H1 (cell line): ENCODE data around the gene CDT1. TPM values are rescaled to one million over a fixed set of nuclear protein-coding genes. Genes with fewer than 3 reads are reported as not detected.
A peak's percentile ranks its signal among the peaks of the same experiment; 100 is the strongest.

Experiments
- CTCF ChIA-PET: fragments of 300-600 bp; sonication (Branson Sonifier 250); formaldehyde crosslinking; loops from one replicate; lab custom pipeline; 2021; ENCODE audit not compliant: partially characterized antibody; lab: Charles Lee
- POLR2A ChIA-PET: fragments of 300-600 bp; sonication (Branson Sonifier 250); formaldehyde crosslinking; loops from one replicate; lab custom pipeline; 2021; ENCODE audit warnings: inconsistent platforms; ENCODE audit not compliant: partially characterized antibody; lab: Charles Lee
- DNase-seq, 2 experiments: peaks; one replicate each; pipeline versions ENCODE4 v3.0.0 to v3.0.0-alpha.2; 2010 to 2022; ENCODE audit warnings: low spot score in 2 of 2, low read depth in 1 of 2, mixed read lengths in 1 of 2
- FAIRE-seq: peaks from 2 replicates; lab custom pipeline; 2011; peaks lifted over from hg19 to GRCh38; lab: Jason Lieb, UNC
- H2AFZ ChIP-seq: 2 replicates; pipeline ENCODE4 v1.8.1; 2012; ENCODE audit warnings: low read length, inconsistent platforms
- H2AK5ac ChIP-seq: 2 replicates; pipeline ENCODE4 v1.6.1; 2013; ENCODE audit warnings: low read depth, low read length
- H2BK120ac ChIP-seq: replicated peaks from 2 replicates; pipeline ENCODE3; 2013; ENCODE audit warnings: low read depth, low read length, inconsistent platforms
- H2BK12ac ChIP-seq: 2 replicates; pipeline ENCODE4 v1.6.1; 2013; ENCODE audit warnings: low read depth, low read length
- H2BK15ac ChIP-seq: 2 replicates; pipeline ENCODE4 v1.6.1; 2013; ENCODE audit warnings: low read length
- H2BK20ac ChIP-seq: 2 replicates; pipeline ENCODE4 v1.6.1; 2013; ENCODE audit warnings: low read length
- H2BK5ac ChIP-seq: 2 replicates; pipeline ENCODE4 v1.6.1; 2013; ENCODE audit warnings: low read depth, low read length
- H3K14ac ChIP-seq: 2 replicates; pipeline ENCODE4 v1.6.1; 2013; ENCODE audit warnings: inconsistent platforms; ENCODE audit not compliant: insufficient read length
- H3K18ac ChIP-seq: 2 replicates; pipeline ENCODE4 v1.6.1; 2013; ENCODE audit warnings: low read length; ENCODE audit errors: extremely low read depth
- H3K23ac ChIP-seq: 2 replicates; pipeline ENCODE4 v1.6.1; 2013; ENCODE audit warnings: inconsistent platforms; ENCODE audit not compliant: insufficient read length
- H3K23me2 ChIP-seq: 2 replicates; pipeline ENCODE4 v1.6.1; 2013; ENCODE audit warnings: low read depth, low read length
- H3K27ac ChIP-seq: 2 replicates; pipeline ENCODE4 v1.6.1; 2011; ENCODE audit warnings: low read depth, low read length, inconsistent platforms
- H3K27me3 ChIP-seq, 4 experiments: replicated peaks in 1 of 4; 1 replicate in 1 of 4; 2 replicates in 3 of 4; pipeline versions ENCODE4 v1.6.1 to v1.8.1; 2011 to 2013; ENCODE audit warnings: low read length in 3 of 4, mild to moderate bottlenecking in 3 of 4, inconsistent platforms in 2 of 4, mixed read lengths in 2 of 4, moderate library complexity in 1 of 4; ENCODE audit not compliant: control insufficient read depth in 3 of 4, insufficient read depth in 3 of 4; ENCODE audit errors: extremely low read depth in 1 of 4
- H3K36me3 ChIP-seq, 4 experiments: 2 replicates each; pipeline versions ENCODE4 v1.6.1 to v1.8.1; 2011 to 2013; ENCODE audit warnings: mild to moderate bottlenecking in 4 of 4, low read length in 3 of 4, moderate library complexity in 2 of 4, control low read depth in 1 of 4, inconsistent platforms in 1 of 4; ENCODE audit not compliant: insufficient read depth in 4 of 4, control insufficient read depth in 2 of 4
- H3K4ac ChIP-seq: replicated peaks from 2 replicates; pipeline ENCODE3; 2013; ENCODE audit warnings: low read length, low read depth, mixed read lengths, inconsistent platforms; ENCODE audit not compliant: insufficient read length
- H3K4me1 ChIP-seq, 4 experiments: replicated peaks in 1 of 4; 1 replicate in 1 of 4; 2 replicates in 3 of 4; pipeline versions ENCODE4 v1.6.1 to v1.8.1; 2011 to 2013; ENCODE audit warnings: low read length in 3 of 4, inconsistent platforms in 2 of 4, mixed read lengths in 1 of 4; ENCODE audit not compliant: insufficient read depth in 4 of 4, control insufficient read depth in 3 of 4
- H3K4me2 ChIP-seq, 2 experiments: 2 replicates each; pipeline versions ENCODE4 v1.6.1 to v1.8.1; 2011 to 2013; ENCODE audit warnings: low read depth in 2 of 2, low read length in 2 of 2, control low read depth in 1 of 2, inconsistent platforms in 1 of 2, mild to moderate bottlenecking in 1 of 2; ENCODE audit not compliant: insufficient read depth in 1 of 2
- H3K4me3 ChIP-seq, 4 experiments: fragments of 200-600, 300-600 bp in 1 of 4; sonication (generic), shearing (Covaris generic), sonication (Bioruptor Twin) in 1 of 4; 2 replicates each; pipeline versions ENCODE4 v1.5.1 to v1.8.1; 2011 to 2016; ENCODE audit warnings: low read length in 4 of 4, low read depth in 3 of 4, control low read depth in 2 of 4, inconsistent platforms in 2 of 4, mild to moderate bottlenecking in 2 of 4, mixed read lengths in 1 of 4, moderate library complexity in 1 of 4; ENCODE audit not compliant: insufficient read depth in 2 of 4; ENCODE audit errors: extremely low read depth in 1 of 4
- H3K56ac ChIP-seq: replicated peaks from 2 replicates; pipeline ENCODE3; 2013; ENCODE audit warnings: low read depth, mild to moderate bottlenecking, mixed read lengths, low read length, inconsistent platforms; ENCODE audit not compliant: insufficient read length
- H3K79me1 ChIP-seq: 2 replicates; pipeline ENCODE4 v1.6.1; 2013; ENCODE audit warnings: low read depth, low read length, control low read depth
- H3K79me2 ChIP-seq, 2 experiments: 2 replicates each; pipeline versions ENCODE4 v1.6.1 to v1.8.1; 2012 to 2013; ENCODE audit warnings: low read length in 2 of 2, mild to moderate bottlenecking in 2 of 2, inconsistent platforms in 1 of 2; ENCODE audit not compliant: insufficient read depth in 2 of 2, control insufficient read depth in 1 of 2
- H3K9ac ChIP-seq, 4 experiments: replicated peaks in 1 of 4; 1 replicate in 1 of 4; 2 replicates in 3 of 4; pipeline versions ENCODE4 v1.6.1 to v1.8.1; 2011 to 2013; ENCODE audit warnings: low read depth in 3 of 4, low read length in 3 of 4, control low read depth in 2 of 4, mild to moderate bottlenecking in 2 of 4, moderate library complexity in 2 of 4, inconsistent platforms in 1 of 4; ENCODE audit errors: extremely low read depth in 1 of 4
- H3K9me3 ChIP-seq, 2 experiments: 2 replicates each; pipeline versions ENCODE4 v1.6.1 to v1.8.1; 2012 to 2013; ENCODE audit warnings: mild to moderate bottlenecking in 2 of 2, moderate library complexity in 2 of 2, control low read depth in 1 of 2, inconsistent platforms in 1 of 2, low read depth in 1 of 2, low read length in 1 of 2, mixed read lengths in 1 of 2; ENCODE audit not compliant: insufficient read depth in 2 of 2
- H4K20me1 ChIP-seq, 2 experiments: replicated peaks in 1 of 2; 2 replicates each; pipeline versions ENCODE3 to v1.8.1; 2011 to 2013; ENCODE audit warnings: inconsistent platforms in 2 of 2, low read length in 2 of 2, mild to moderate bottlenecking in 1 of 2; ENCODE audit not compliant: insufficient read depth in 2 of 2, control insufficient read depth in 1 of 2
- H4K5ac ChIP-seq: 2 replicates; pipeline ENCODE4 v1.6.1; 2013; ENCODE audit warnings: low read length, low read depth, mixed read lengths, inconsistent platforms; ENCODE audit not compliant: insufficient read length
- H4K8ac ChIP-seq: 2 replicates; pipeline ENCODE4 v1.8.0; 2013; ENCODE audit warnings: mild to moderate bottlenecking, moderate library complexity, low read length, inconsistent platforms; ENCODE audit not compliant: insufficient read depth; ENCODE audit errors: extremely low read depth
- H4K91ac ChIP-seq: replicated peaks from 2 replicates; pipeline ENCODE3; 2013; ENCODE audit warnings: low read length, mixed read lengths, inconsistent platforms; ENCODE audit not compliant: insufficient read length
- CTBP2 ChIP-seq: IDR thresholded peaks from 2 replicates; pipeline ENCODE4 v1.7.0; 2011; ENCODE audit warnings: borderline replicate concordance, mild to moderate bottlenecking, moderate library complexity, mixed read lengths, low read length; ENCODE audit not compliant: insufficient read depth, insufficient read length
- EZH2 ChIP-seq: fragments of 200-600 bp; sonication (generic); IDR thresholded peaks from 2 replicates; pipeline ENCODE4 v1.7.1; 2012; ENCODE audit warnings: low read depth, mild to moderate bottlenecking, moderate library complexity, low read length, inconsistent platforms; ENCODE audit not compliant: severe bottlenecking
- GABPA ChIP-seq: IDR thresholded peaks from 2 replicates; pipeline ENCODE4 v1.6.1; 2011; ENCODE audit warnings: mild to moderate bottlenecking, low read length, moderate library complexity, borderline replicate concordance; ENCODE audit not compliant: insufficient read depth
- POLR2A ChIP-seq, 2 experiments: IDR thresholded peaks; 1 replicate in 1 of 2; 2 replicates in 1 of 2; pipeline ENCODE4 v1.6.1; 2011; ENCODE audit warnings: low read depth in 2 of 2, low read length in 2 of 2, mild to moderate bottlenecking in 2 of 2; ENCODE audit errors: control extremely low read depth in 1 of 2
- SIRT6 ChIP-seq: IDR thresholded peaks from one replicate; pipeline ENCODE4 v1.7.1; 2012; ENCODE audit warnings: low read length, inconsistent platforms
- TAF7 ChIP-seq: optimal IDR thresholded peaks from 2 replicates; pipeline ENCODE3; 2011; ENCODE audit warnings: low read depth, mild to moderate bottlenecking, inconsistent platforms, low read length, moderate library complexity, borderline replicate concordance
- WGBS, 2 experiments: shearing (Covaris generic) in 1 of 2; methylation state at CpG; one replicate each; pipeline versions ENCODE4 v1.1.6 to v1.1.7; 2013 to 2015; ENCODE audit warnings: low lambda C conversion rate in 2 of 2, mixed read lengths in 2 of 2, inconsistent platforms in 1 of 2, low coverage in 1 of 2, missing lambda C conversion rate in 1 of 2; ENCODE audit not compliant: insufficient replicate concordance in 2 of 2, insufficient coverage in 1 of 2, insufficient read length in 1 of 2; ENCODE audit errors: extremely low coverage in 1 of 2, missing lambda C conversion rate in 1 of 2; 5-methylcytosine and 5-hydroxymethylcytosine counted together
- polyA plus RNA-seq, 7 experiments: library from polyadenylated mRNA; depleted of rRNA in 3 of 7; stranded (reverse) in 5 of 7; unstranded in 2 of 7; fragments of >200 nt in 5 of 7; fragments of 200-250 nt in 2 of 7; gene quantifications; 1 replicate in 5 of 7; 2 replicates in 1 of 7; 4 replicates in 1 of 7; pipeline versions ENCODE4 v1.2.1 to v1.2.3, GENCODE V29; 2011 to 2013; ENCODE audit warnings: missing spikeins in 2 of 7, mixed read lengths in 2 of 7
- total RNA-seq: library from RNA; stranded (reverse); fragmentation: NEBNext Ultra II Directional; extraction: Animal tissue kit (Norgen Biotek cat#: 25700); gene quantifications from 2 replicates; pipeline ENCODE4 v1.2.1, GENCODE V29; 2021
- TF ChIP-seq, protein P1 (sequence below): IDR thresholded peaks from 2 replicates; pipeline ENCODE4 v1.6.1; 2012; ENCODE audit warnings: low read length, inconsistent platforms
- TF ChIP-seq, protein P2 (sequence below): IDR thresholded peaks from 2 replicates; pipeline ENCODE4 v1.6.1; 2012; ENCODE audit warnings: inconsistent platforms

CDT1 gene
- total and polyA plus RNA-seq, 2 of the 8 experiments (the other 6 are each of a cell fraction or from before 2014, with no cell fraction given), result 76.7 to 95.4 TPM

DNA sequence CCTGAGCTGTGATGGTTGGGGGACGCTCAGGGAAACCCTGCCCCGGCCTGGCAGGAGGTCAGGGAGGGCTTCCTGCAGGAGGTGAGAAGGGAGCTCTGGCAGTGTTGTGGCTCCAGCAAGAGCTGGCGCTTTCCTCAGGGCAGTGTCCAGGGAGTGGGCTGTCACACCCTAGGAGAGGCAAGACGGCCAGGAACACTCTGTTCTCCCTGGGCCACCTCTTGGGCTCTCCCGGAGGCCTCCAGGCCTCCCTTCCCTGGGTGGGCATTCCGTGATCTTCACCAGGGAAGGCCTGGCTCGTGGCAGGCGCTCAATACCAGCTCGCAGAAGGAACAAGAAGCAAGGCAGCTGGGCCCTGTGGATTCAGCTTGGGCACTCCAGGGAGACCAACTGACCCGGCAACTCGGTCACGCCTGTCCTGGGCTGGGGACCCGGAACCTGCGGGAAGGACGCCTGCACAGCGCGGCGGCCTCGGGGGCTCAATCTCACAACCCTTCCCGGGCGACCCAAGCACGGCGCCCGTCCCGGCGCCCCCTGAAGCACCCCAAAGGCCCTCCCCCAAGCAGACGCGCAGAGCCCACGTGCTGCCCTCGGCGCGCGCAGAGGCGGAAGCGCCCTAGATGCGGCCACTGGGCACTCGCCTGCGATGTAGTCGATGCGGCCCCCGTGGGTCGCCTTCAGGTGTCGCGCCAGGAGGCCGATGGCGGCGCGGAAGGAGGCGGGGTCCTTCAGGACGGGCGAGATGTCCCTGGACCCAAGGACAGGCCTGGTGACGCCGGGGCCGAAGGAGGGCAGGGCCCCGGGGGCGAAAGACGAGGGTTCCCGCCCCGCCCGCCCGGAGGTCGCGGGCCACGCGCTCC, 7.6 kb downstream of the CDT1 start:
- peaks cover 25 to 46% (median 33%) of the 10 kb centered on the region in 4 experiments for H3K36me3 ChIP-seq
- peaks cover 0 to 20% of the 10 kb centered on the region in 2 experiments; a peak in 2 of 4 replicates for H3K79me2 ChIP-seq
- no peak overlapping the region for H2BK15ac ChIP-seq
- peak overlapping the region; percentile 98 for H4K8ac ChIP-seq
- no peak overlapping the region; the same call in 1 of the 2 replicates for H2BK12ac ChIP-seq
- H3K18ac ChIP-seq, result peak overlapping the region; percentile 96
- no peak for DNase-seq
- peak overlapping the region; percentile 96 for H4K91ac ChIP-seq
- peaks cover 0 to 11% (median 4%) of the 10 kb centered on the region in 4 experiments; a peak in 5 of 7 replicates for H3K4me1 ChIP-seq
- H3K9me3 ChIP-seq, result no peaks in the 10 kb centered on the region
- peaks cover 26 to 35% of the 10 kb centered on the region in 2 experiments for H4K20me1 ChIP-seq
- no peak overlapping the region for H2BK120ac ChIP-seq
- H2AFZ ChIP-seq, result no peak overlapping the region
- no peak overlapping the region for H3K14ac ChIP-seq
- no peak overlapping the region for H2BK20ac ChIP-seq
- no peaks in the 10 kb centered on the region for H3K27me3 ChIP-seq
- H3K79me1 ChIP-seq, result peaks cover 6% of the 10 kb centered on the region; the same call in 1 of the 2 replicates
- 5% methylated on average over 54 of the region's 65 CpGs; no CpG with 5 or more reads in 1 of the 2 experiments for WGBS, 2 experiments
- peak overlapping the region; percentile 74 for H3K27ac ChIP-seq
- H2AK5ac ChIP-seq, result no peak overlapping the region
- H3K9ac ChIP-seq, result peak overlapping the region; percentile 84 to 93 (median 86)
- H3K4ac ChIP-seq, result peak overlapping the region; percentile 99
- POLR2A ChIA-PET, result interaction anchor here (0.8 to 8.1 kb wide), 23 partner anchors 8 to 391 kb away, joined by 3 to 77 read pairs (median 5); partner anchors contain the start of genes GALNS, IL17C, SLC22A31 and TRAPPC2L
- FAIRE-seq, result no peak
- H3K4me3 ChIP-seq, result peak overlapping the region; percentile 67 to 86 (median 82)
- peak overlapping the region; percentile 82 to 90 for H3K4me2 ChIP-seq
- H4K5ac ChIP-seq, result peak overlapping the region; percentile 87
- H3K56ac ChIP-seq, result peak overlapping the region; percentile 84
- peaks cover 10% of the 10 kb centered on the region for H3K23me2 ChIP-seq
- H2BK5ac ChIP-seq, result peak overlapping the region; percentile 93; the same call in 1 of the 2 replicates
- CTCF ChIA-PET, result interaction anchor here (0.6 to 5.7 kb wide), 18 partner anchors 10 to 362 kb away, joined by 3 to 29 read pairs (median 4); partner anchors contain the start of genes CDH15, GALNS and TRAPPC2L
- no peak overlapping the region for H3K23ac ChIP-seq
- TF ChIP-seq, protein P1, sequence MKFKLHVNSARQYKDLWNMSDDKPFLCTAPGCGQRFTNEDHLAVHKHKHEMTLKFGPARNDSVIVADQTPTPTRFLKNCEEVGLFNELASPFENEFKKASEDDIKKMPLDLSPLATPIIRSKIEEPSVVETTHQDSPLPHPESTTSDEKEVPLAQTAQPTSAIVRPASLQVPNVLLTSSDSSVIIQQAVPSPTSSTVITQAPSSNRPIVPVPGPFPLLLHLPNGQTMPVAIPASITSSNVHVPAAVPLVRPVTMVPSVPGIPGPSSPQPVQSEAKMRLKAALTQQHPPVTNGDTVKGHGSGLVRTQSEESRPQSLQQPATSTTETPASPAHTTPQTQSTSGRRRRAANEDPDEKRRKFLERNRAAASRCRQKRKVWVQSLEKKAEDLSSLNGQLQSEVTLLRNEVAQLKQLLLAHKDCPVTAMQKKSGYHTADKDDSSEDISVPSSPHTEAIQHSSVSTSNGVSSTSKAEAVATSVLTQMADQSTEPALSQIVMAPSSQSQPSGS, result no peak
- no peak for TF ChIP-seq GABPA
- no peak for TF ChIP-seq SIRT6
- no peak for TF ChIP-seq EZH2
- no peak for TF ChIP-seq POLR2A (IDR thresholded peaks at IDR 0.05; ENCODE audit: control extremely low read depth in 1 of 2, low read depth in 2 of 2, low read length in 2 of 2)
- TF ChIP-seq, protein P2, sequence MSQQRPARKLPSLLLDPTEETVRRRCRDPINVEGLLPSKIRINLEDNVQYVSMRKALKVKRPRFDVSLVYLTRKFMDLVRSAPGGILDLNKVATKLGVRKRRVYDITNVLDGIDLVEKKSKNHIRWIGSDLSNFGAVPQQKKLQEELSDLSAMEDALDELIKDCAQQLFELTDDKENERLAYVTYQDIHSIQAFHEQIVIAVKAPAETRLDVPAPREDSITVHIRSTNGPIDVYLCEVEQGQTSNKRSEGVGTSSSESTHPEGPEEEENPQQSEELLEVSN, result 0 out of 2 replicates have a peak, but pooled peaks have one; percentile 68
- no peak for TF ChIP-seq CTBP2
- TF ChIP-seq TAF7, result peak; percentile 3
